GM19463 (cell line): Measurements from ENCODE around the gene CCL21.

Experiments
- ATAC-seq: cut with Tn5 transposase; IDR thresholded peaks from one replicate; pipeline ENCODE4 v1.9.1; 2021; ENCODE audit warnings: mild to moderate bottlenecking, moderate library complexity; ENCODE audit not compliant: unreplicated experiment

The CCL21 gene

GRCh38 chr9:34675048-34675714 is 34.8 kb downstream of the CCL21 start:
- no peak for ATAC-seq

GRCh38 chr9:34674440-34674839 is 35.5 kb downstream of the CCL21 start:
- no peak for ATAC-seq

- ATAC-seq, result no peak
These were observed 38.6 kb downstream of the CCL21 start for GRCh38 chr9:34671307-34671706.

DNA sequence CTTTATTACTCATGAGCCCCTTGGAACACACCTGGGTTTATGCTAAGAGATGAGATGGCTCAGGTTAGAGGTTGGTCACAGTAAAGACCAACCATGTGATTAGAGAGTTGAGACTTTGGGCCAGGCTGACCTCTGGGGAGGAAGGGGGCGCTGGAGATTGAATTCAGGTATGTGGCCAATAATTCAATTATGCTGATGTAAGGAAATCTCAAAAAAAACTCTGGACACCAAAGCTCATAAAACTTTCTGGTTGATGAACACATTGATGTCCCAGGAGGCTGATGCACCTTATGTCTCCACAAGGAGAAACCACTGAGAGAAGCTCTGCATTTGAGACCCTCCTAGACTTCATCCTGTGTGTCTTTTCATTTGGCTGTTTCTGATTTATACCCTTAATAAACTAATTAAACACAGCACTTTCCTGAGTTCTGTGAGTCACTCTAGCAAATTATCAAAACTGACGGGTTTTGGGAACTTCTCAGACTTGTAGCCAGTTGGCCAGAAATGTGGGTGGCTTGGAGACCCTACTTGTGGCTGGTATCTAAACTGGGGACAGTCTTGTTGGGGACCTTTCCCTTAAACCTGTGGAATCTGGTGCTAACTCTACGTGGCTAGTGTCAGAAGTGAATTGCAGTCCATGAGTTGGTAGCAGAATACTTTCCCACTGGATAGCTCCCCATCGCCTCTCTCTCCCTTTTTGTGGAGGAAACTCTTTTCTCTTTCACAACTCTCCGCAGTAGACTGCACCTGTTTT is 40.0 kb downstream of the CCL21 start:
- no peak for ATAC-seq

GRCh38 chr9:34665381-34666250 is 44.3 kb downstream of the CCL21 start:
- ATAC-seq, result peak; percentile 78

GRCh38 chr9:34665067-34665380 is 44.9 kb downstream of the CCL21 start:
- ATAC-seq, result peak; percentile 14

- ATAC-seq, result peak; percentile 57
These were observed 45.5 kb downstream of the CCL21 start for GRCh38 chr9:34664281-34665066.

DNA sequence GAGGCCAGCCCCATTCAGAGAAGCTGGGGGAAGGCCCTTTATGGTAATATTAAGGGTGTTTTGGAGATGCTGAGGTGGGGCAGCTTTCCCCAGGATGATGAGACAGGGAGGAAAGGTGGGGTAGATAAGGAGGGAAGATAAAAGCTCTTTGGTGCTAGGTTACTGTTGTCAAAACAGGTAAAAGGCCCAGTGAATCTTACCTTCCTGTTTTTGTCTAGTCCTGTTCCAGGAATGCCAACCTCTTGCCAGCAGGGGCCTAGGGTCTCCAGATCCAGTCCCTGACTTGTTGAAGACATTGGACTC is 46.7 kb downstream of the CCL21 start:
- ATAC-seq, result no peak

GRCh38 chr9:34662526-34663302 is 47.2 kb downstream of the CCL21 start, which contains the start of gene CCL27:
Gene CCL27 (minus strand): TSS chr9:34662657. CDS start chr9:34662633, 24 bp downstream.
- no peak for ATAC-seq

- no peak for ATAC-seq
These were observed 50.2 kb downstream of the CCL21 start for GRCh38 chr9:34659592-34660253.
